SH-SY5Y (cell line): ENCODE measurements around the gene CD276.

Experiments used
- GATA2 ChIP-seq: IDR thresholded peaks from 2 replicates; pipeline ENCODE4 v1.6.1; 2011; ENCODE audit warnings: mild to moderate bottlenecking, low read depth, low read length
- GATA3 ChIP-seq: IDR thresholded peaks from 2 replicates; pipeline ENCODE4 v1.6.1; 2011; ENCODE audit warnings: low read depth, mild to moderate bottlenecking, low read length, moderate library complexity

DNA sequence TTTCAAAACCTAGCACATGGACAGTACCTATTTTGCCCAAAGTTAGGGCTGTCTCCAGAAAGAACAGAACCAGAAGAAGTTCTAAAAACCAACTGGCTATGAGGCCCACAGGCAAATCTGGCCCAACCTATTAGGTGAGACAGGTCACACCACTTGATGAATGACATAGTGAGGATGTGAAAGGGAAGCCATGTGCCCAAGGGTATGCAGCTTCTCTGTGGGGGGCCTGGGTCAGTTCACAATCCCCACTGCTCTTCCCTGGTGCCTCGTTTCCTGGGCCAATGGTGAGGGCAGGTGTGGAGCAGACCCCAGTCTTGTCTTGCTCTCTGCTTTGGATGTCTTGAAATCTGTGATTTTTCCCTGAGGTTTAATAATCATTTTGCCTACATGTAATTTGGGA, 60.1 kb downstream of the CD276 start:
- TF ChIP-seq GATA3 = no peak
- no peak for TF ChIP-seq GATA2
